Measurements from ENCODE around the gene CADM3. TPM values are rescaled to one million over a fixed set of nuclear protein-coding genes. Genes with fewer than 3 reads are reported as not detected.
A peak's percentile ranks its signal among the peaks of the same experiment; 100 is the strongest.

Gene CADM3
- total RNA-seq, result 1.2 TPM

GRCh38 chr1:159171254-159171687, at the start of gene CADM3:
Gene CADM3, plus strand, starts transcription at chr1:159171615. Its CDS starts 151 bp downstream, at chr1:159171766.
- DNase-seq, result no peak

GRCh38 chr1:159122005-159122621, 49.3 kb upstream of the CADM3 start:
- no peak for DNase-seq

GRCh38 chr1:159123587-159123986, 47.8 kb upstream of the CADM3 start:
- DNase-seq, result no peak

- DNase-seq, result peak; percentile 15
These were observed 39.0 kb upstream of the CADM3 start for GRCh38 chr1:159132271-159132881.

GRCh38 chr1:159140474-159140873, 30.9 kb upstream of the CADM3 start:
- no peak for DNase-seq

GRCh38 chr1:159141584-159142390, 29.6 kb upstream of the CADM3 start:
- no peak for DNase-seq

GRCh38 chr1:159142391-159142663, 29.1 kb upstream of the CADM3 start:
- no peak for DNase-seq

- DNase-seq, result no peak
These were observed 28.5 kb upstream of the CADM3 start for GRCh38 chr1:159142726-159143510.

GRCh38 chr1:159144571-159144970, 26.8 kb upstream of the CADM3 start:
- DNase-seq, result no peak

GRCh38 chr1:159146980-159147379, 24.4 kb upstream of the CADM3 start:
- no peak for DNase-seq

GRCh38 chr1:159152031-159152430, 19.4 kb upstream of the CADM3 start:
- no peak for DNase-seq

- DNase-seq, result peak; percentile 68
These were observed 10.3 kb upstream of the CADM3 start for GRCh38 chr1:159161001-159161718.

GRCh38 chr1:159161719-159162026, 9.7 kb upstream of the CADM3 start:
- DNase-seq, result no peak

GRCh38 chr1:159162516-159163265, 8.7 kb upstream of the CADM3 start:
- DNase-seq, result no peak

- DNase-seq, result no peak
These were observed 7.7 kb upstream of the CADM3 start for GRCh38 chr1:159163614-159164228.

- DNase-seq, result no peak
These were observed 3.4 kb upstream of the CADM3 start for GRCh38 chr1:159168043-159168442.

GRCh38 chr1:159170639-159171038, 776 bp upstream of the CADM3 start:
- no peak for DNase-seq

- no peak for DNase-seq
These were observed 480 bp downstream of the CADM3 start for GRCh38 chr1:159171688-159172501.

GRCh38 chr1:159172614-159173291, 1.3 kb downstream of the CADM3 start:
- DNase-seq, result no peak

GRCh38 chr1:159173320-159173719, 1.9 kb downstream of the CADM3 start:
- no peak for DNase-seq

Data from skin of body (tissue), 2 donors.